ENCODE results near the gene UBL3. TPM values are rescaled to one million over a fixed set of nuclear protein-coding genes. Genes with fewer than 3 reads are reported as not detected.

UBL3 gene
- total RNA-seq, 5 donors from 2014 or later (not counting 1 experiment from before 2014, with no cell fraction given), result 32.7 to 42.1 (median 34.6) TPM

- ATAC-seq (replicated peaks in 1 of 4), result no peak
- H3K4me1 ChIP-seq (ENCODE audit: control insufficient read depth in 1 of 2, extremely low read depth in 1 of 2, insufficient read depth in 2 of 2, low read length in 2 of 2), result no peaks in the 10 kb centered on the region
- 67% methylated on average over 1 of the region's 1 CpG for WGBS (ENCODE audit: insufficient coverage)
- H3K36me3 ChIP-seq (ENCODE audit: control insufficient read depth in 2 of 2, extremely low read depth in 1 of 2, insufficient read depth in 1 of 2, low read length in 1 of 2), result no peaks in the 10 kb centered on the region
- Mint-ChIP-seq H3K4me1 (peaks cover 0 to 6% (median 5%) of the 10 kb centered on the region in 3 donors), H3K27ac (no peak overlapping the region), H3K4me3 (no peak overlapping the region), H3K27me3 (peaks cover 7 to 10% of the 10 kb centered on the region in 2 donors), H3K36me3 (no peaks in the 10 kb centered on the region), H3K9me3 (no peaks in the 10 kb centered on the region)
- POLR2A ChIA-PET, result interaction anchor here in 1 of 2 donors (0.9 kb wide), 1 partner anchor 35 kb away, joined by 3 read pairs; no protein-coding TSS in a partner anchor
- H3K27me3 ChIP-seq (replicated peaks in 1 of 2; ENCODE audit: control insufficient read depth in 2 of 2, extremely low read depth in 1 of 2, insufficient read depth in 2 of 2, low read length in 1 of 2), result no peaks in the 10 kb centered on the region
- no peak for DNase-seq
- CTCF ChIA-PET, result no interaction called here
- no peak overlapping the region for H3K27ac ChIP-seq (ENCODE audit: low read length)
- H3K4me3 ChIP-seq (ENCODE audit: control insufficient read depth in 1 of 2, extremely low read depth in 1 of 2, low read length in 1 of 2), result no peak overlapping the region
- H3K9me3 ChIP-seq, result no peaks in the 10 kb centered on the region
Measured at GRCh38 chr13:29882076-29882475, 31.7 kb upstream of the UBL3 start.

GRCh38 chr13:29878101-29878500 lies 27.7 kb upstream of the UBL3 start:
- no peaks in the 10 kb centered on the region for H3K4me1 Mint-ChIP-seq
- no peak for ATAC-seq (replicated peaks in 1 of 4)
- POLR2A ChIA-PET, result no interaction called here
- no peak for DNase-seq
- CTCF ChIA-PET, result no interaction called here
- no peaks in the 10 kb centered on the region for H3K9me3 Mint-ChIP-seq
- H3K4me1 ChIP-seq (ENCODE audit: control insufficient read depth in 1 of 2, extremely low read depth in 1 of 2, insufficient read depth in 2 of 2, low read length in 2 of 2), result no peaks in the 10 kb centered on the region
- no peaks in the 10 kb centered on the region for H3K9me3 ChIP-seq
- H3K36me3 ChIP-seq (ENCODE audit: control insufficient read depth in 2 of 2, extremely low read depth in 1 of 2, insufficient read depth in 1 of 2, low read length in 1 of 2), result no peaks in the 10 kb centered on the region
- H3K4me3 Mint-ChIP-seq, result no peak overlapping the region
- no peak overlapping the region for H3K4me3 ChIP-seq (ENCODE audit: control insufficient read depth in 1 of 2, extremely low read depth in 1 of 2, low read length in 1 of 2)
- H3K27ac ChIP-seq (ENCODE audit: low read length), result no peak overlapping the region
- H3K36me3 Mint-ChIP-seq, result no peaks in the 10 kb centered on the region
- H3K27me3 Mint-ChIP-seq, result peaks cover 24 to 28% of the 10 kb centered on the region in 2 donors
- WGBS (ENCODE audit: insufficient coverage), result 100% methylated on average over 1 of the region's 2 CpGs
- no peaks in the 10 kb centered on the region for H3K27me3 ChIP-seq (replicated peaks in 1 of 2; ENCODE audit: control insufficient read depth in 2 of 2, extremely low read depth in 1 of 2, insufficient read depth in 2 of 2, low read length in 1 of 2)
- H3K27ac Mint-ChIP-seq, result no peak overlapping the region

GRCh38 chr13:29877456-29878078 lies 27.1 kb upstream of the UBL3 start:
- H3K4me1 Mint-ChIP-seq, result no peaks in the 10 kb centered on the region
- ChIA-PET POLR2A (no interaction called here), CTCF (no interaction called here)
- Histone ChIP-seq H3K27ac (ENCODE audit: low read length) (no peak overlapping the region), H3K9me3 (no peaks in the 10 kb centered on the region), H3K36me3 (ENCODE audit: control insufficient read depth in 2 of 2, extremely low read depth in 1 of 2, insufficient read depth in 1 of 2, low read length in 1 of 2) (no peaks in the 10 kb centered on the region), H3K27me3 (replicated peaks in 1 of 2; ENCODE audit: control insufficient read depth in 2 of 2, extremely low read depth in 1 of 2, insufficient read depth in 2 of 2, low read length in 1 of 2) (no peaks in the 10 kb centered on the region), H3K4me1 (ENCODE audit: control insufficient read depth in 1 of 2, extremely low read depth in 1 of 2, insufficient read depth in 2 of 2, low read length in 2 of 2) (no peaks in the 10 kb centered on the region), H3K4me3 (ENCODE audit: control insufficient read depth in 1 of 2, extremely low read depth in 1 of 2, low read length in 1 of 2) (no peak overlapping the region)
- H3K27ac Mint-ChIP-seq, result no peak overlapping the region
- H3K36me3 Mint-ChIP-seq, result no peaks in the 10 kb centered on the region
- H3K27me3 Mint-ChIP-seq, result peaks cover 26 to 29% of the 10 kb centered on the region in 2 donors
- no peak overlapping the region for H3K4me3 Mint-ChIP-seq
- DNase-seq (no peak), ATAC-seq (replicated peaks in 1 of 4) (no peak)
- 100% methylated on average over 2 of the region's 6 CpGs for WGBS (ENCODE audit: insufficient coverage)
- H3K9me3 Mint-ChIP-seq, result no peaks in the 10 kb centered on the region

- H3K27me3 Mint-ChIP-seq, result peaks cover 26 to 32% of the 10 kb centered on the region in 2 donors
- H3K9me3 ChIP-seq, result no peaks in the 10 kb centered on the region
- no peaks in the 10 kb centered on the region for H3K4me1 ChIP-seq (ENCODE audit: control insufficient read depth in 1 of 2, extremely low read depth in 1 of 2, insufficient read depth in 2 of 2, low read length in 2 of 2)
- ChIA-PET CTCF (no interaction called here), POLR2A (no interaction called here)
- no peaks in the 10 kb centered on the region for H3K36me3 Mint-ChIP-seq
- no peak overlapping the region for H3K4me3 Mint-ChIP-seq
- H3K4me1 Mint-ChIP-seq, result no peaks in the 10 kb centered on the region
- no peaks in the 10 kb centered on the region for H3K36me3 ChIP-seq (ENCODE audit: control insufficient read depth in 2 of 2, extremely low read depth in 1 of 2, insufficient read depth in 1 of 2, low read length in 1 of 2)
- no peaks in the 10 kb centered on the region for H3K9me3 Mint-ChIP-seq
- H3K27ac Mint-ChIP-seq, result no peak overlapping the region
- H3K27me3 ChIP-seq (replicated peaks in 1 of 2; ENCODE audit: control insufficient read depth in 2 of 2, extremely low read depth in 1 of 2, insufficient read depth in 2 of 2, low read length in 1 of 2), result no peaks in the 10 kb centered on the region
- ATAC-seq (replicated peaks in 1 of 4) (no peak), DNase-seq (no peak)
- no CpG with 5 or more reads among the region's 3 CpGs for WGBS (ENCODE audit: insufficient coverage)
- no peak overlapping the region for H3K4me3 ChIP-seq (ENCODE audit: control insufficient read depth in 1 of 2, extremely low read depth in 1 of 2, low read length in 1 of 2)
- H3K27ac ChIP-seq (ENCODE audit: low read length), result no peak overlapping the region
Measured at GRCh38 chr13:29875646-29876045, 25.2 kb upstream of the UBL3 start.

- H3K27ac ChIP-seq (ENCODE audit: low read length), result no peak overlapping the region
- Mint-ChIP-seq H3K36me3 (no peaks in the 10 kb centered on the region), H3K27me3 (peaks cover 9 to 13% of the 10 kb centered on the region in 2 donors), H3K9me3 (no peaks in the 10 kb centered on the region), H3K27ac (no peak overlapping the region), H3K4me3 (no peak overlapping the region), H3K4me1 (no peaks in the 10 kb centered on the region)
- H3K27me3 ChIP-seq (replicated peaks in 1 of 2; ENCODE audit: control insufficient read depth in 2 of 2, extremely low read depth in 1 of 2, insufficient read depth in 2 of 2, low read length in 1 of 2), result peaks cover 0 to 10% of the 10 kb centered on the region in 2 experiments
- ATAC-seq (replicated peaks in 1 of 4) (no peak), DNase-seq (no peak)
- 100% methylated on average over 3 of the region's 7 CpGs for WGBS (ENCODE audit: insufficient coverage)
- POLR2A ChIA-PET, result interaction anchor here in 1 of 2 donors (0.6 kb wide), 1 partner anchor 284 kb away, joined by 4 read pairs; no protein-coding TSS in a partner anchor
- H3K4me1 ChIP-seq (ENCODE audit: control insufficient read depth in 1 of 2, extremely low read depth in 1 of 2, insufficient read depth in 2 of 2, low read length in 2 of 2), result no peaks in the 10 kb centered on the region
- H3K36me3 ChIP-seq (ENCODE audit: control insufficient read depth in 2 of 2, extremely low read depth in 1 of 2, insufficient read depth in 1 of 2, low read length in 1 of 2), result no peaks in the 10 kb centered on the region
- CTCF ChIA-PET, result interaction anchor here (0.6 kb wide), 2 partner anchors 23 to 126 kb away, joined by 3 read pairs; no protein-coding TSS in a partner anchor
- no peaks in the 10 kb centered on the region for H3K9me3 ChIP-seq
- H3K4me3 ChIP-seq (ENCODE audit: control insufficient read depth in 1 of 2, extremely low read depth in 1 of 2, low read length in 1 of 2), result no peak overlapping the region
Measured at GRCh38 chr13:29868581-29868980, 18.2 kb upstream of the UBL3 start.

- CTCF ChIA-PET, result no interaction called here
- 78% methylated on average over 2 of the region's 6 CpGs for WGBS (ENCODE audit: insufficient coverage)
- Histone ChIP-seq H3K27me3 (replicated peaks in 1 of 2; ENCODE audit: control insufficient read depth in 2 of 2, extremely low read depth in 1 of 2, insufficient read depth in 2 of 2, low read length in 1 of 2) (peaks cover 0 to 10% of the 10 kb centered on the region in 2 experiments), H3K4me3 (ENCODE audit: control insufficient read depth in 1 of 2, extremely low read depth in 1 of 2, low read length in 1 of 2) (no peak overlapping the region), H3K4me1 (ENCODE audit: control insufficient read depth in 1 of 2, extremely low read depth in 1 of 2, insufficient read depth in 2 of 2, low read length in 2 of 2) (no peaks in the 10 kb centered on the region), H3K27ac (ENCODE audit: low read length) (no peak overlapping the region), H3K36me3 (ENCODE audit: control insufficient read depth in 2 of 2, extremely low read depth in 1 of 2, insufficient read depth in 1 of 2, low read length in 1 of 2) (no peaks in the 10 kb centered on the region), H3K9me3 (no peaks in the 10 kb centered on the region)
- Mint-ChIP-seq H3K27me3 (peaks cover 6 to 12% of the 10 kb centered on the region in 2 donors), H3K9me3 (no peaks in the 10 kb centered on the region), H3K4me1 (no peaks in the 10 kb centered on the region), H3K36me3 (no peaks in the 10 kb centered on the region), H3K27ac (peak overlapping the region in 1 of 2 donors; percentile 5), H3K4me3 (no peak overlapping the region)
- POLR2A ChIA-PET, result interaction anchor here in 1 of 2 donors (0.6 kb wide), 1 partner anchor 70 kb away, joined by 3 read pairs; no protein-coding TSS in a partner anchor
- DNase-seq, result no peak
- ATAC-seq (replicated peaks in 1 of 4), result no peak
Measured at GRCh38 chr13:29865934-29866333, 15.5 kb upstream of the UBL3 start.
